HG03175 (cell line): ENCODE measurements around the gene MSN.
A peak's percentile ranks its signal among the peaks of the same experiment; 100 is the strongest.
"Not testable (repeated sequence)": the region's sequence is repeated elsewhere in the genome, so short reads cannot be mapped to it uniquely, and the experiment has no call there.

Experiments used
- ATAC-seq: cut with Tn5 transposase; IDR thresholded peaks from one replicate; pipeline ENCODE4 v1.9.1; 2021; ENCODE audit warnings: mild to moderate bottlenecking, moderate library complexity; ENCODE audit not compliant: unreplicated experiment

The MSN gene

GRCh38 chrX:65667503-65668376 is at the start of gene MSN:
MSN (plus strand) TSS chrX:65667654; CDS start chrX:65667842, 188 bp downstream.
- peak; percentile 80 for ATAC-seq

- ATAC-seq = not testable (repeated sequence)
Observed at GRCh38 chrX:65620096-65620705, 47.3 kb upstream of the MSN start.

- ATAC-seq = no peak
Observed at GRCh38 chrX:65630771-65631170, 36.7 kb upstream of the MSN start.

DNA sequence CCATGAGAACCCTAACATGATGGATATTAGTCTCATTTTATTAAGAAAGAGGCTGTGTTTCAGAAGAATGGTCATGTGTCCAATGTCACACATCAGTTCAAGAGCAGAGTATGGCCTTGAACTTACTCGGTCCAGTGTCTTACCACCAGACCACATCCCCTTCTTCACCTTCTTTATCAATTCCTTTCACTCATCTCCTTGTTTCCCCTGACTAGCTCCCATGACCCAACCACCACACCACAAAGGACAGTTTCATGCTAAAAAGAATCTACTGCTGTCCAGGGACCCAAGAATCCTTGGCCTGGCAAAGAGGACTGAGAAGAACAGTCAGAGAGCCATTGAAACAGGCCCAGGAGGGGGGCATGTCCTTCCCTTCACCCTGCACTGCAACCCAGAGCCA is 33.6 kb upstream of the MSN start:
- no peak for ATAC-seq

DNA sequence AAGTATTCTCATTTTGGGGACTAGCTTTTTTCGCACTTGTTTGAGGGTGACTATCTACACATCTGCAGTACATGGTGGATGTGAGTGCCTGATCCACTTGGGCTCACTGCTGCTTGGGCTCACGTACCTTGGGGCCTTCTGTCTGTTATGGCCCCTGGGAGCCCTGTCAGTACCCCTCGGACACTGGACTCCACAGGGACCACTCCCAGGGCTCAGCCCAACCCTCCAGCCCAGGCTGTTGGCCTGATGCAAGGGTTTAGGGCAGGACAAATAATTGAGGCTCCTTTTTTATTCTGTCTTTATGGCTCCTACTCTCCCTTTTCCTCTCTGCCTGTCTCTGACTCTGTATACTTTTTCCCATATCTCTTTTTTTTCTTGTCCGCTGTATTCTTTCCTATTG is 32.7 kb upstream of the MSN start:
- ATAC-seq = no peak

DNA sequence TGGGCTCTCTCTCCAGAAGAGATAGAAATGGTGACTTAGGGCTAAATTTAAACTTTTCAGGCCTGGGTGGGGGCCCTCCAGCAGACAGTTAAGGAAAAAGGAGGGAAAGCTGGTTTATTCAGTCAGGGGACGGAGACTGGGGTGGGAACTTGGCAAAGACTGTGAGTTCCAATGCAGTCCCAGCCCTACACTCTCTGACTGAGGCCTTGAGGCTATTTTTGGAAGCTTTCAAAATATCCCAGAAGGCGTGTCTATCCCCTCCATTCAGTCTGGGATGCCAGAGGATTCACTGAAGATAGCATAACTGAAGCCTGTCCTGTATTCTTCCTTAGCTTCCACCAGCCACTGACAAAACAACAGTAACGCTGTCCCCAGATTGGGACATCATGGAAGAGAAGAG is 32.1 kb upstream of the MSN start:
- no peak for ATAC-seq

DNA sequence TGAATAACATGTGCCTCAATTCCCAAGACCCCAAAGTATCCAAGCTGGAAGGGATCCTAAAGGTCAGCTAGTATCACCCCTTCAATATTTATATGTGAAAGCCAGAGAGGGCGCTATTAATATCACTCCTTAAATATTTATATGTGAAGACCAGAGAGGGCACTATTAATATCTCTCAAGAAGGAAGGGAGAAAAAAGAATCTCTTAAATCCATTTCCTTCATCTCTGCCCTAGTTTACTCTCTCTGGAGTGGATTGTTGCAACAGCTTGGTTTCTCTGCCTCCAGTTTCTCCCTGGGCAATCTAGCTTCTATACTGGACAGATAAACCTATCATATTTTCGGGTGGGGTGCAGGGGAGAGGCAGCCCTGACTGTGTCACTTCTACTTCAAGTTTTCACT is 31.6 kb upstream of the MSN start:
- ATAC-seq = no peak

DNA sequence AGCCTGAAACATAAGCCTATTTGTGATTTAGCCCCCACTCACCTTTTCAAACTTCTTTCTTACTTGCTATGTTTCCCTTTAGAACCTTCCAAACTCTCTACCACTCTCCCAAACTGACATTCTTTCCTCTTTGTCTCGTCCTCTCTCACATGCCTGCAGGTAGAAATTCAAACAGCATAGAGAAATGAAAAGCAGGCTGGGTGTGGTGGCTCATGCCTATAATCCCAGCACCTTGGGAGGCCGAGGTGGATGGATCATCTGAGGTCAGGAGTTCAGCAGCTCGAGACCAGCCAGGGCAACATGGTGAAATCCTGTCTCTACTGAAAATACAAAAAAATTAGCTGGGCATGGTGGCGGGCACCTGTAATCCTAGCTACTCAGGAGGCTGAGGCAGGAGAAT is 31.2 kb upstream of the MSN start:
- not testable (repeated sequence) for ATAC-seq

DNA sequence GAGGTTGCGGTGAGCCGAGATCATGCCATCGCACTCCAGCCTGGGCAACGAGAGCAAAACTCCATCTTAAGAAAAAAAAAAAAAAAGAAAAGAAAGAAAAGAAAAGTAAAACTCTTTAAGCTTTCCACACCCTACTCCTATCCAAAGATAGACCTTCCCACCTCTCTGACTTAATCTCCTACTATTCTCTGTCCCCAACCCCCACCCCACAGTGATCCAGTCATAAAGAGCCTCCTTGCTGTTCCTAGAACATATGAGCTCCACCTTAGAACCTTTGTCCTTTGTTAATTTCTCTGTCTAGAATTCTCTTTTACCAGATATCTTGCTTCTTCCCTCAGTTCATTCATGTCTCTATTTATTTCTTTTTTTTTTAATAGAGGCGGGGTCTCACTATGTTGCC is 30.1 kb upstream of the MSN start:
- ATAC-seq = no peak

GRCh38 chrX:65642914-65643491 is 24.5 kb upstream of the MSN start:
- no peak for ATAC-seq

GRCh38 chrX:65643531-65644052 is 23.9 kb upstream of the MSN start:
- ATAC-seq = no peak

DNA sequence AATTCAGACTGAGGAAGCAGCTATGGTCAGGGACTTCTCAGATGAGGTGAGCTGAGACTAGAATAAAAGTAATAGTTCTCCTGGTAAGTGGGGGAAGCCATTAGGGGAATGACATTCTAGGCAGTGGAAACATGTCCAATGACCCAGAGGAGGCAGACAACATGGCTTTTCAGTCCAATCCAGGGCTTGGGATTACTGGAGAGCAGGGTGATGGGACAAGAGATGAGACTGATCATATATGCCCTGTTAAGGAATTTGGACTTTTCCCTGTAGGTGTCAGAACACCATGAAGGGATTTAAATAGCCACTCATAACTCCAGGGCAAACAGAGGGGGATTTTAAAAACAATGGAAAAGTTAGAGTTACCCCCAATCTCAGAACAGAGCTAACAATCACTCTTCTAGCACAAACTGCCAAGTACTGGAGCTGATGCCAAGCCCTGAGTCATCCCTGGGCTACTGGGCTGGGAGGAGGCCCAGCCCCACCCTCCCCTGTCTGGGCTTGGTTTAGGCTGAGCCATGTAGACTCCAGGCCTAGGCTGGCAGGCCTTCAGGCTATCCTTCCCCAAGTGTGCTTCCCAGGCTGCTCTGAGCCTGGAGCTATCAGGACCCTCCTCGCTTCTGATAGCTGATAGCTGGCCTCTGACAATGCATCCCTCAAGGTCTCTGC is 22.7 kb upstream of the MSN start:
- ATAC-seq = no peak

GRCh38 chrX:65647801-65648200 is 19.7 kb upstream of the MSN start:
- ATAC-seq = no peak

GRCh38 chrX:65652098-65652497 is 15.4 kb upstream of the MSN start:
- ATAC-seq = no peak

DNA sequence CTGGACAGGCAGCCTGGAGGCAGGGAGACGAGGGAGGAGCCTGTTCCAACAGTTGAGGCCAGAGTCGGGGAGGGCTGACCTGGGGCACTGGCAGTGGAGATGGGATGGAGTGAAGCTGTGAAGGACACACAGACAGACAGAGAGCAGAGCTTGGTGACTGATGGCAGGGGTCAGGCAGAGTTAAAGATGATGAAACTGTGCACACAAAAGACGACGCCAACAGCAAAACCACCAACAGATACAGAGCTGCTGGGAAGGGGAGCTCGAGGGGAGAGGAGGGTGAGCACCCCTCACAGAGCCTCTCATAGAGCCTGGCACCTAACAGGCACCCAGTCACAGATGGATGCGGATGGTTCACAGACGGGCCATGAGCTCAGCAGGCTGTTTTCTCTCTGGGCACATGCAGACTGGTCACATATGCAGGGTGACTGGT is 10.4 kb upstream of the MSN start:
- ATAC-seq = not testable (repeated sequence)

DNA sequence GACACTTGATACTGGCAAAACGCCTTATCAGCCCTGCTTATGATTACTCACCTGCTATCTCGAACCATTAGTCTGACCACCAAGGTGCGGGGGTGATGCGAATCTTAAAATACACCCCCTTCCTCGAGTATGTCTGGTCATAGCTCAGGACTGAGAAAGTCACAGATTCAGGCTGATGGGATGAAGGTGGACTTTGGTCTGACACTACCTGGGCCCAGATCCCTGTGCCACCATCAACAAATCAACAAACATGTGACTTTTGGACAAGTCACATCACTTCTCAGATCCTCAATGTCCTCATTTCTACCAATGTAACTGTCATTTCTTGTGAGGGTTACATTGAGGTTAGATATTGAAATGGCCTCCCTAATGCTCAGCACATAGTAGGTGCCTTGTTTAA is 9.8 kb upstream of the MSN start:
- no peak for ATAC-seq

GRCh38 chrX:65658229-65658628 is 9.2 kb upstream of the MSN start:
- no peak for ATAC-seq

DNA sequence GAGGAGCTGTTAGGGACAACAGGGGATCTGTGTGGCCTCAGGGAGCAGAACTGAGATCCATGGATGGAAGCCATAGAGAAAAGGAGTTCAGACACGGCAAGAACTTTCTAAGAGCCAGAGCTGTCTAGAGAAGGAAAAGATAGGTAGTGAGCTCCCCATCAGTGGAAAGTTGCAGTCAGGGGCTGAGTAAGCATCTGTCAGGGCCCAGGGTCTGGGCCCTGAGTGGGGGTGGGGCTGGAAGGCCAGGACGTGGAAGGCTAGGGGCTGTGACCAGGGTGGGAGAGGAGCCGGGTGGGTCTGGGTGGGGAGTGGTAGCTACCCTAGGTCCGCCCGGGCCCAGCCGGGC is 324 bp upstream of the MSN start:
- ATAC-seq = peak; percentile 23

DNA sequence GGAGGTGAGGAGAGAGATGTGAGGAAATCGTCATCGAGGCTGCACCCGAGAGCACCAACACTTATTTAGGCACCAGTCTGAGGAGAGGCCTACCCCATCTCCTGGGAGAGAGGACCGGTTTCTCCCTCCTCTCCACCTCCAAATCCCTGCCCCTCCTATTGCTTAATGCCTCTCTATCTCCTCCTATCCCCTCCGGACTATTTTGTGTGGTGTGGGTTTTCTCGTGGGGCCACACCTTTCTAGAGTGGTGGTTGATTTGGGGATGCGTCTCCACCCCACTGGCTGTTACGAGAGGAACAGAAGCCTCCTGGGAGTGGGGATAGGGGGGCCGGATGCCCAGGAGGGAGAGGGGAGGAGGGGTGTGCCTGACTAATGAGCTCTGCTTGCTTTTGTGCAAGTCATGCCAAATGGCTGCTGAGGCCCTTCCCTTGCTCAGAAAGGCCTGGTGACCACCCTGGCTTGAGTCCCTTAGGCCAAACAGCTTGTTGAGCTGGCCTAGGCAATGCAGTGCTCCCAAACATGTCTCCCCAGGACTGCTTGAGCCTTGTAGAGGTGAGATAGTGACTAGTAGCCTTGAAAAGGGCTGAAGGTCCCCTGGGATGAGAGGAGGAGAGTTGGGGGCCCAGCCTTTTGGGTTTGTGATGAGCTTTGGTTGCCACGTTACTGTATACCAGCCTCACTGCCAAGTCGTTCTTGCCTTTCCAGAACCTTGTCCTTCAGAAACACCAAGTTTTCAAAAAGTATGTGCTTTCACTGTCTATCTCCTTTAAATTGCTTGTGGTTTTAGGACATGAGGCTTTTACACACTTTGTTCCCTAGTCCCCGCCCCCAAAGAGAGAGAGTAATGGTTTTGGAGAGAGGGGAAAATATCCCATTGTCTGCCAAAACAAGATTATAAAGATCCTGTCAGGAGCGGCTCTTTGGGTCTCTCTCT is 1.2 kb downstream of the MSN start:
- no peak for ATAC-seq

DNA sequence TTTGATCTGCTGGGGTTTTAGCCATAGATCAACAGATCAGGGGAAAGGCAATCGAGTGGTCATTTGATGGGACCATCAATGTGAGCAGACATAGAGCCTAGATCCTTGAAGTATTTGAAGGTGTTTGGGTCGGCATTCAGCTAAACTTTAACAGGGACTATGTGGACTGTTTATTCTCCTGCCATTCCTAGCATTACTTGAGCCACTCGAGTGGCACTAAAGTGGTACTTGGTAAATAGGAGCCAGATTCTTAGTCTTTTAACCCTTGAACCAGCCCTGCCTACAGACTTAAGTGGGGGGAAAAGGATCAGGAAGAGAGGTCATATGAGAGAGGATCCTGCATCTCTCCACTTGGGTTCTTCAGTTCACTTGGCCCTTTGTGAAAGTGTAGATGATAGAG is 3.8 kb downstream of the MSN start:
- ATAC-seq = no peak
